Subcutaneous abdominal adipose tissue (tissue), 5 donors: Measurements from ENCODE around the gene HSD3B1.

Experiments
- H3K27ac ChIP-seq: one replicate; pipeline ENCODE4 v1.7.0; 2013; ENCODE audit warnings: low read depth, mild to moderate bottlenecking, inconsistent platforms, low read length, moderate library complexity
- H3K27me3 ChIP-seq, 5 donors: one replicate each; pipeline ENCODE4 v1.7.0; 2013; ENCODE audit warnings: low read length in 5 of 5, inconsistent platforms in 1 of 5; ENCODE audit not compliant: control insufficient read depth in 5 of 5, insufficient read depth in 4 of 5
- H3K36me3 ChIP-seq, 5 donors: one replicate each; pipeline ENCODE4 v1.7.0; 2013; ENCODE audit warnings: low read length in 5 of 5; ENCODE audit not compliant: control insufficient read depth in 5 of 5, insufficient read depth in 5 of 5
- H3K4me1 ChIP-seq, 5 donors: one replicate each; pipeline ENCODE4 v1.7.0; 2013; ENCODE audit warnings: low read length in 5 of 5, mild to moderate bottlenecking in 3 of 5, moderate library complexity in 1 of 5; ENCODE audit not compliant: control insufficient read depth in 5 of 5, insufficient read depth in 5 of 5
- H3K4me3 ChIP-seq, 5 donors: one replicate each; pipeline ENCODE4 v1.7.0; 2013; ENCODE audit warnings: low read length in 5 of 5, low read depth in 1 of 5
- H3K9ac ChIP-seq, 5 donors: one replicate each; pipeline ENCODE4 v1.7.0; 2013; ENCODE audit warnings: low read length in 5 of 5, mild to moderate bottlenecking in 4 of 5, moderate library complexity in 3 of 5
- H3K9me3 ChIP-seq, 5 donors: one replicate each; pipeline ENCODE4 v1.7.0; 2013; ENCODE audit warnings: low read length in 5 of 5; ENCODE audit not compliant: control insufficient read depth in 5 of 5
- donor health status: healthy.
- donor health status: healthy.
- donor health status: healthy.
- donor health status: healthy.
- donor health status: healthy.

The HSD3B1 gene

GRCh38 chr1:119531606-119532323, 24.8 kb downstream of the HSD3B1 start:
- Histone ChIP-seq H3K9me3 (peaks cover 0 to 1% (median 0%) of the 10 kb centered on the region in 5 donors), H3K27ac (no peak overlapping the region), H3K4me3 (no peak overlapping the region), H3K4me1 (no peaks in the 10 kb centered on the region), H3K36me3 (no peaks in the 10 kb centered on the region), H3K27me3 (no peaks in the 10 kb centered on the region), H3K9ac (no peak overlapping the region)

- Histone ChIP-seq H3K4me3 (no peak overlapping the region), H3K9ac (no peak overlapping the region), H3K27ac (no peak overlapping the region), H3K36me3 (no peaks in the 10 kb centered on the region), H3K9me3 (no peaks in the 10 kb centered on the region), H3K27me3 (no peaks in the 10 kb centered on the region), H3K4me1 (no peaks in the 10 kb centered on the region)
These were observed 25.4 kb downstream of the HSD3B1 start for GRCh38 chr1:119532324-119532910.

GRCh38 chr1:119535381-119535780, 28.4 kb downstream of the HSD3B1 start:
- H3K27ac ChIP-seq: no peak overlapping the region
- H3K27me3 ChIP-seq: no peaks in the 10 kb centered on the region
- no peak overlapping the region for H3K4me3 ChIP-seq
- H3K9me3 ChIP-seq: no peaks in the 10 kb centered on the region
- no peaks in the 10 kb centered on the region for H3K36me3 ChIP-seq
- no peak overlapping the region for H3K9ac ChIP-seq
- peaks cover 0 to 6% (median 1%) of the 10 kb centered on the region in 5 donors for H3K4me1 ChIP-seq

- H3K9ac ChIP-seq: no peak overlapping the region
- no peaks in the 10 kb centered on the region for H3K27me3 ChIP-seq
- no peaks in the 10 kb centered on the region for H3K36me3 ChIP-seq
- peaks cover 0 to 11% (median 3%) of the 10 kb centered on the region in 5 donors for H3K4me1 ChIP-seq
- H3K4me3 ChIP-seq: no peak overlapping the region
- no peak overlapping the region for H3K27ac ChIP-seq
- H3K9me3 ChIP-seq: no peaks in the 10 kb centered on the region
These were observed 31.0 kb downstream of the HSD3B1 start for GRCh38 chr1:119537966-119538365.

- no peaks in the 10 kb centered on the region for H3K27me3 ChIP-seq
- no peaks in the 10 kb centered on the region for H3K36me3 ChIP-seq
- peaks cover 0 to 11% (median 3%) of the 10 kb centered on the region in 5 donors for H3K4me1 ChIP-seq
- H3K4me3 ChIP-seq: no peak overlapping the region
- H3K9me3 ChIP-seq: no peaks in the 10 kb centered on the region
- H3K9ac ChIP-seq: no peak overlapping the region
- no peak overlapping the region for H3K27ac ChIP-seq
These were observed 32.6 kb downstream of the HSD3B1 start for GRCh38 chr1:119539636-119540035.

- H3K4me1 ChIP-seq: peaks cover 0 to 11% (median 3%) of the 10 kb centered on the region in 5 donors
- no peak overlapping the region for H3K4me3 ChIP-seq
- no peaks in the 10 kb centered on the region for H3K27me3 ChIP-seq
- no peaks in the 10 kb centered on the region for H3K36me3 ChIP-seq
- H3K27ac ChIP-seq: no peak overlapping the region
- no peak overlapping the region for H3K9ac ChIP-seq
- no peaks in the 10 kb centered on the region for H3K9me3 ChIP-seq
These were observed 34.4 kb downstream of the HSD3B1 start for GRCh38 chr1:119541389-119541788.

- Histone ChIP-seq H3K27me3 (no peaks in the 10 kb centered on the region), H3K9me3 (no peaks in the 10 kb centered on the region), H3K9ac (no peak overlapping the region), H3K4me3 (no peak overlapping the region), H3K36me3 (no peaks in the 10 kb centered on the region), H3K27ac (no peak overlapping the region), H3K4me1 (peaks cover 0 to 11% (median 3%) of the 10 kb centered on the region in 5 donors)
These were observed 35.5 kb downstream of the HSD3B1 start for GRCh38 chr1:119542492-119542946.

GRCh38 chr1:119544165-119544762, 37.3 kb downstream of the HSD3B1 start:
- H3K4me1 ChIP-seq: peaks cover 0 to 11% (median 3%) of the 10 kb centered on the region in 5 donors
- H3K9me3 ChIP-seq: no peaks in the 10 kb centered on the region
- no peak overlapping the region for H3K27ac ChIP-seq
- no peaks in the 10 kb centered on the region for H3K27me3 ChIP-seq
- no peaks in the 10 kb centered on the region for H3K36me3 ChIP-seq
- no peak overlapping the region for H3K4me3 ChIP-seq
- H3K9ac ChIP-seq: no peak overlapping the region

- Histone ChIP-seq H3K36me3 (no peaks in the 10 kb centered on the region), H3K4me1 (no peaks in the 10 kb centered on the region), H3K27me3 (no peaks in the 10 kb centered on the region), H3K4me3 (no peak overlapping the region), H3K9me3 (no peaks in the 10 kb centered on the region), H3K27ac (no peak overlapping the region), H3K9ac (no peak overlapping the region)
These were observed 39.6 kb downstream of the HSD3B1 start for GRCh38 chr1:119546641-119547040.

- Histone ChIP-seq H3K9me3 (no peaks in the 10 kb centered on the region), H3K9ac (no peak overlapping the region), H3K4me3 (no peak overlapping the region), H3K4me1 (no peaks in the 10 kb centered on the region), H3K36me3 (no peaks in the 10 kb centered on the region), H3K27me3 (no peaks in the 10 kb centered on the region), H3K27ac (no peak overlapping the region)
These were observed 40.3 kb downstream of the HSD3B1 start for GRCh38 chr1:119547306-119547705.
